Measurements from ENCODE around the gene HFE.
"Not testable (repeated sequence)": the region's sequence is repeated elsewhere in the genome, so short reads cannot be mapped to it uniquely, and the experiment has no call there.

HFE gene

DNA sequence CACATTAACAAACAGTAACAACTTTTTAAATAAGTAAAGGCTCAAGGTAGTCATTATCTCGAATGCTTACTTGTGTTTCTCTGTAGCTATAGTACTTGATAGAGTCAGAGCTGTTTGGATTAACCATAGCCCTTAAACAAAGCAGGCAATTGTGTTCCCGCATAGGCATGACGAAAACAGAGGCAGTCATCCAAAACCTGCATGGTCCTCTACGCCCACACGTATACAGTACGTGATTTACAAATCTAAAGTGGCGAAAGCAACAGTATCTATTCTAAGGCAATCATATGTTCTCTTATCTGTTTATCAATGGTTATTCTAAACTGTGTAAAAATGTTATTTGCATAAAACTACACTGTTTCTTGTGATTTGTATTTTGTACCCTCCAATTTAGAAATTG is 31.8 kb downstream of the HFE start:
- TF ChIP-seq ZNF274 (IDR thresholded peaks at IDR 0.05; ENCODE audit: low read depth, low read length) (no peak), YY1 (IDR thresholded peaks at IDR 0.05; ENCODE audit: insufficient read depth, insufficient read length) (no peak), SUZ12 (IDR thresholded peaks at IDR 0.05; ENCODE audit: extremely low read depth, insufficient read depth, insufficient read length) (no peak)
- DNase-seq (ENCODE audit: low read depth, low spot score) = no peak
- H3K9ac ChIP-seq (ENCODE audit: insufficient read length, low read depth) = no peak overlapping the region
- no peaks in the 10 kb centered on the region for H3K9me3 ChIP-seq (ENCODE audit: insufficient read depth, low read length)
- H3K27me3 ChIP-seq (ENCODE audit: insufficient read depth, insufficient read length) = no peaks in the 10 kb centered on the region
- H3K4me3 ChIP-seq (ENCODE audit: insufficient read length, low read depth) = no peak overlapping the region
- no peaks in the 10 kb centered on the region for H3K36me3 ChIP-seq (ENCODE audit: insufficient read depth, insufficient read length, low read length)
- no peaks in the 10 kb centered on the region for H3K4me1 ChIP-seq (ENCODE audit: insufficient read depth, insufficient read length)

DNA sequence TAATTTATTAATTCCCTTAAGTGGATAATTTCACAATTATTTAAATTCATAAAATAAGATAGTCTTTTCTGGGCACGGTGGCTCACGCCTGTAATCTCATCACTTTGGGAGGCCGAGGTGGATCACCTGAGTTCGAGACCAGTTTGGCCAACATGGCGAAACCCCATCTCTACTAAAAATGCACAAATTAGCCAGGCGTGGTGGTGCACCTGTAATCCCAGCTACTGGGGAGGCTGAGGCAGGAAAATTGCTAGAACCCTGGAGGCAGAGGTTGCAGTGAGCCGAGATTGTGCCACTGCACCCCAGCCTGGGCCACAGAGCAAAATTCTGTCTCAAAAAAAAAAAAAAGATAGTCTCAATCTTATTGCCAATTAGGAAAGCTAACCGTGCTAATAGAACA is 32.9 kb downstream of the HFE start:
- not testable (repeated sequence) for H3K4me3 ChIP-seq (ENCODE audit: insufficient read length, low read depth); DNase-seq (ENCODE audit: low read depth, low spot score); H3K36me3 ChIP-seq (ENCODE audit: insufficient read depth, insufficient read length, low read length); H3K4me1 ChIP-seq (ENCODE audit: insufficient read depth, insufficient read length); H3K9ac ChIP-seq (ENCODE audit: insufficient read length, low read depth); H3K27me3 ChIP-seq (ENCODE audit: insufficient read depth, insufficient read length); H3K9me3 ChIP-seq (ENCODE audit: insufficient read depth, low read length)

DNA sequence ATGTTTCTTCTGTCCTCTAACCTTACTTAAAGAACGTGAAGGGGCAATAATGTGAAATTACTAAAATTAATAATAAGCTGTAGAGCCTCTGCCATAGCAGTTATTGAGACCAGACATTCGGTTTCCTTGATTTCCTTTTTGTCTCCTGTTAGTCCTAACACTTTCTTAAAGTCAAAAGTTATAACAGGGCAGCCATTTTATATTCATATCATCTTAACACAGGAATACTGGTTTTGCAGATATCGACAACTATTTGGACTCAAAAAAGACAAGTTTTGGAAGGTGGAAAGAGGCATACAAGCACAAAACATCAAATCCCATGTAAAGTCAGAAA is 33.5 kb downstream of the HFE start:
- Histone ChIP-seq H3K9me3 (ENCODE audit: insufficient read depth, low read length) (no peaks in the 10 kb centered on the region), H3K4me1 (ENCODE audit: insufficient read depth, insufficient read length) (no peaks in the 10 kb centered on the region), H3K9ac (ENCODE audit: insufficient read length, low read depth) (no peak overlapping the region), H3K27me3 (ENCODE audit: insufficient read depth, insufficient read length) (no peaks in the 10 kb centered on the region), H3K36me3 (ENCODE audit: insufficient read depth, insufficient read length, low read length) (peaks cover 11% of the 10 kb centered on the region), H3K4me3 (ENCODE audit: insufficient read length, low read depth) (no peak overlapping the region)
- DNase-seq (ENCODE audit: low read depth, low spot score) = no peak
- no peak for TF ChIP-seq YY1 (IDR thresholded peaks at IDR 0.05; ENCODE audit: insufficient read depth, insufficient read length)
- no peak for TF ChIP-seq ZNF274 (IDR thresholded peaks at IDR 0.05; ENCODE audit: low read depth, low read length)
- no peak for TF ChIP-seq SUZ12 (IDR thresholded peaks at IDR 0.05; ENCODE audit: extremely low read depth, insufficient read depth, insufficient read length)

DNA sequence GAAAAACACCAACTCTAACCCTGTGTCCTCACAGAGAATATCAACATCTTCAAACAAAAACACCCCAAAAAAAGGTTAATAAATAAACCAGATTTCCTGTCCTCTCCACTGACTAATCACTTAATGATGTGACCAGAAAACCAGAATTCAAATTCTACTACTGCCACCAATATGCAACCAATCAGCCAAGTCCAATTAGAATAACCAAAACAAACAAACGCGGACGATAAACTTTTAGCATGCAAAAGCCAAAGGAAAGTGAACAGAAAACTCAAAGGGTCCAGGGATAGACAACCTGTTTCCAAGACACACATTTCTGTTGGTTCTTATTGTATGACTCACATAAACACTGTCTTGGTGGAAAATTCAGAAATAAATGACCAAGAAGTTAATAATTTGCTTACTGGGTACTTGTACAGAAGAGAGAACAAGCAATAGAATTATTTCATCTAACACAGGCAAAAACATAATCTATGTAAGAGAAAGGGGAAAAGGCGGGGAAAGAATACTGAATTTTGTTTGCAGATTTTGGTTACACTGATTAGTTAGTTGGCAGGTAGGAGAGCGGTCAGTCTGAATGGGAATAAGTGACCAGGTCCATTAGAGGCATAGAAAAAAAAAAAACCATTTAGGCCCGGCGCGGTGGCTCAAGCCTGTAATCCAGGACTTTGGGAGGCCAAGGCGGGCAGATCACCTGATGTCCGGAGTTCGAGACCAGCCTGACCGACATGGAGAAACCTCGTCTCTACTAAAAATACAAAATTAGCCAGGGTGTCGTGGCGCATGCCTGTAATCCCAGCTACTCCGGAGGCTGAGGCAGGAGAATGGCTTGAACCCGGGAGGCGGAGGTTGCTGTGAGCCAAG is 34.1 kb downstream of the HFE start:
- Histone ChIP-seq H3K4me3 (ENCODE audit: insufficient read length, low read depth) (no peak overlapping the region), H3K9me3 (ENCODE audit: insufficient read depth, low read length) (no peaks in the 10 kb centered on the region), H3K4me1 (ENCODE audit: insufficient read depth, insufficient read length) (no peaks in the 10 kb centered on the region), H3K9ac (ENCODE audit: insufficient read length, low read depth) (no peak overlapping the region), H3K36me3 (ENCODE audit: insufficient read depth, insufficient read length, low read length) (peaks cover 17% of the 10 kb centered on the region), H3K27me3 (ENCODE audit: insufficient read depth, insufficient read length) (no peaks in the 10 kb centered on the region)
- no peak for DNase-seq (ENCODE audit: low read depth, low spot score)
- TF ChIP-seq YY1 (IDR thresholded peaks at IDR 0.05; ENCODE audit: insufficient read depth, insufficient read length) (no peak), ZNF274 (IDR thresholded peaks at IDR 0.05; ENCODE audit: low read depth, low read length) (no peak), SUZ12 (IDR thresholded peaks at IDR 0.05; ENCODE audit: extremely low read depth, insufficient read depth, insufficient read length) (no peak)

DNA sequence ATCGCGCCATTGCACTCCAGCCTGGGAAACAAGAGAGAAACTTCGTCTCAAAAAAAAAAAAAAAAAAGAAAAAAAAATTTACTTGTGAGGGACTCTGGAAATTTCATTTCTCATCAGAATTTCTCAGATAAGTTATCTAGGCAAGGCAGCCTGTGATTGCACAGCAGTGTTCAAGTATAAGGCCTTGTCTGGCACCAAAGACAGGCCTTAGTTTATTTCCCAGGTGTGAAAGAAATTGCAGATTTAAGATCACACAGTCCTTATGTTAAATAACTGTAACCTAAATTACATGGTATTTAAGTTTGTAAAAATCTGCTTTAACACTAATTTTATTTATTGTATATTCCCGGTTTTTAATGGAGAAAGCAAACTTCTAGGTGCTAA is 34.8 kb downstream of the HFE start:
- no peak for TF ChIP-seq ZNF274 (IDR thresholded peaks at IDR 0.05; ENCODE audit: low read depth, low read length)
- TF ChIP-seq YY1 (IDR thresholded peaks at IDR 0.05; ENCODE audit: insufficient read depth, insufficient read length) = no peak
- TF ChIP-seq SUZ12 (IDR thresholded peaks at IDR 0.05; ENCODE audit: extremely low read depth, insufficient read depth, insufficient read length) = no peak
- no peaks in the 10 kb centered on the region for H3K27me3 ChIP-seq (ENCODE audit: insufficient read depth, insufficient read length)
- H3K36me3 ChIP-seq (ENCODE audit: insufficient read depth, insufficient read length, low read length) = peaks cover 23% of the 10 kb centered on the region
- H3K4me1 ChIP-seq (ENCODE audit: insufficient read depth, insufficient read length) = no peaks in the 10 kb centered on the region
- H3K4me3 ChIP-seq (ENCODE audit: insufficient read length, low read depth) = peak overlapping the region; percentile 45
- H3K9ac ChIP-seq (ENCODE audit: insufficient read length, low read depth) = peak overlapping the region; percentile 33
- no peak for DNase-seq (ENCODE audit: low read depth, low spot score)
- no peaks in the 10 kb centered on the region for H3K9me3 ChIP-seq (ENCODE audit: insufficient read depth, low read length)

DNA sequence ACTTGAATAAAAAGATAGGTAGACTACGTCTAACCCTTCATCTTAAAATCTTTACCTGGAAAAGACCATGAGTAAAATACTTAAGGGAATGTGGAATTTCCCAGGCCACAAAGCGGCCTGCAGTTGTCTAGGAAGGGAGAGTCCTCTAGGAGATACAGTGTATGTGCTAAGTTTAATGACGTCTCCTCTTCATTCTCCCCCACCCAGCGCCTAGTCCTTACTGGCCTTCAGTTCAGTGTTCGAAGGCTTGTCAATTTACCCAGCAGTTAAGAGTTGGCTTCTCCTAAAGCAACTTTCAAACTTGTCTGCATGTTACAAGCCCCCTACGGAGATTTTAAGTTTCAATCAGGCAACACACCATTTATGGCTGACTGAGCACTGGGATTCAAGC is 35.2 kb downstream of the HFE start:
- H3K4me1 ChIP-seq (ENCODE audit: insufficient read depth, insufficient read length) = no peaks in the 10 kb centered on the region
- peak overlapping the region; percentile 45 for H3K4me3 ChIP-seq (ENCODE audit: insufficient read length, low read depth)
- peak overlapping the region; percentile 33 for H3K9ac ChIP-seq (ENCODE audit: insufficient read length, low read depth)
- no peaks in the 10 kb centered on the region for H3K27me3 ChIP-seq (ENCODE audit: insufficient read depth, insufficient read length)
- TF ChIP-seq SUZ12 (IDR thresholded peaks at IDR 0.05; ENCODE audit: extremely low read depth, insufficient read depth, insufficient read length) (no peak), ZNF274 (IDR thresholded peaks at IDR 0.05; ENCODE audit: low read depth, low read length) (no peak), YY1 (IDR thresholded peaks at IDR 0.05; ENCODE audit: insufficient read depth, insufficient read length) (no peak)
- peak; percentile 38 for DNase-seq (ENCODE audit: low read depth, low spot score)
- H3K36me3 ChIP-seq (ENCODE audit: insufficient read depth, insufficient read length, low read length) = peaks cover 27% of the 10 kb centered on the region
- no peaks in the 10 kb centered on the region for H3K9me3 ChIP-seq (ENCODE audit: insufficient read depth, low read length)

DNA sequence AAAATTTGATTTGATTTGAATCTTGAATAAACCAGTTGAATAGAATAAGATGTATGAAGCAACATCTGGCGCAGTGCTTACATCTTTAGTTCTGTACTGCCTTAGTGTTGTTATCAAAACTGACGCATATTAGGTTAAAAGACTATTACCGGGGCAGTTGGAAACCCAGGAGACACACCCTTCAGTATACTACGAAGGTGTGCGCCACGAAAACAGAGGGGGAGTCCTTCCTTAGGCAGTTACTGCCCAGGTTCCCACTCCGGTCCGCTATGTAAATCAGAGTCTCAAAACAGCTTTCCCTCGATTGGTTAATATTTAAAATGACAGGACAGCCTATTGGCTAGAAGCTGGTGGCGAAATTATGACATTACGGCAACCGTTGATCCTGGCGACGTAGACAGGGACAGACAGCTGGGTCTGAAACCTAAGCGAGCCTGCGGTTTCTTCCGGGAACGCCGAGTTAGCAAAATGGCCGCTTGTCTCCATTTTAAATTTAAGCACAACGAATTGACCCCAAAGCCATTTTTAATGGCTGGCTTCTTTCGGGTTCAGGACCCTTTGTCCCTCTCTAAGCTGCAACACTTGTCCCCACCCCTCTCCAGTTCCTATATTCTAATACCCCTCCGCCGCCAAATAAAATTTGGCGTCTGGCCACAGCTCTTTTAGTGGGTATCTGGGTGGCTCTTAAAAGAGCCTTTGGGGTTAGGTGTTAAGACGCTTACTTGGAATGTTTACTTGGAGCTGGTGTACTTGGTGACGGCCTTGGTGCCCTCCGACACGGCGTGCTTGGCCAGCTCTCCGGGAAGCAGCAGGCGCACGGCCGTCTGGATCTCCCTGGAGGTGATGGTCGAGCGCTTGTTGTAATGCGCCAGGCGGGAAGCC is 35.8 kb downstream of the HFE start:
- H3K36me3 ChIP-seq (ENCODE audit: insufficient read depth, insufficient read length, low read length) = peaks cover 32% of the 10 kb centered on the region
- H3K9ac ChIP-seq (ENCODE audit: insufficient read length, low read depth) = peak overlapping the region; percentile 63
- H3K9me3 ChIP-seq (ENCODE audit: insufficient read depth, low read length) = no peaks in the 10 kb centered on the region
- H3K4me1 ChIP-seq (ENCODE audit: insufficient read depth, insufficient read length) = no peaks in the 10 kb centered on the region
- DNase-seq (ENCODE audit: low read depth, low spot score) = peak; percentile 87
- no peaks in the 10 kb centered on the region for H3K27me3 ChIP-seq (ENCODE audit: insufficient read depth, insufficient read length)
- H3K4me3 ChIP-seq (ENCODE audit: insufficient read length, low read depth) = peak overlapping the region; percentile 45
- TF ChIP-seq SUZ12 (IDR thresholded peaks at IDR 0.05; ENCODE audit: extremely low read depth, insufficient read depth, insufficient read length) (no peak), YY1 (IDR thresholded peaks at IDR 0.05; ENCODE audit: insufficient read depth, insufficient read length) (peak; percentile 45), ZNF274 (IDR thresholded peaks at IDR 0.05; ENCODE audit: low read depth, low read length) (no peak)

All from NT2/D1 (cell line).